HCT116 (cell line): ENCODE data around the gene AKT1. TPM values are rescaled to one million over a fixed set of nuclear protein-coding genes. Genes with fewer than 3 reads are reported as not detected.

Source experiments
- ATAC-seq: fragments of 200-7000 bp; cut with Tn5 transposase; 2 replicates; pipeline ENCODE4 v1.9.1; 2020; ENCODE audit warnings: mild to moderate bottlenecking, moderate library complexity
- BruUV-seq: library from RNA; stranded (reverse); fragments of 400-500 nt; replicated peaks from 2 replicates; lab custom pipeline; 2021; lab: Mats Ljungman, UMichigan
- CTCF ChIA-PET: fragments of 300-600 bp; sonication (Branson Sonifier 250); formaldehyde crosslinking; loops from one replicate; lab custom pipeline; 2021; ENCODE audit warnings: antibody characterized with exemption; lab: Charles Lee
- POLR2A ChIA-PET: fragments of 300-600, 350-600 bp; sonication (Branson Sonifier 250); formaldehyde crosslinking; loops from one replicate; lab custom pipeline; 2021; ENCODE audit warnings: antibody characterized with exemption; lab: Charles Lee
- RAD21 ChIA-PET, 2 experiments: fragments of 300-600 bp; sonication (Branson Sonifier 250); formaldehyde crosslinking; loops; one replicate each; lab custom pipeline; 2023; ENCODE audit warnings: low total read pairs in 2 of 2; ENCODE audit not compliant: uncharacterized antibody in 2 of 2, unreplicated experiment in 2 of 2, low non-redundant PET in 1 of 2; lab: Charles Lee
- DNase-seq: peaks from one replicate; pipeline ENCODE4 v3.0.0-alpha.2; 2010; ENCODE audit warnings: low read depth, low spot score
- H2AFZ ChIP-seq: fragments of 200-600 bp; shearing (Covaris generic), sonication (generic); 2 replicates; pipeline ENCODE4 v1.6.1; 2017; ENCODE audit warnings: low read depth, mixed run types, mixed read lengths, antibody characterized with exemption, low read length; ENCODE audit not compliant: poor library complexity, severe bottlenecking
- H3K27ac ChIP-seq: 2 replicates; pipeline ENCODE4 v1.5.1; 2012; ENCODE audit warnings: low read depth, low read length
- H3K27me3 ChIP-seq: fragments of 200-600 bp; sonication (generic); 2 replicates; pipeline ENCODE4 v1.6.1; 2016; ENCODE audit warnings: mixed run types, low read length, mixed read lengths; ENCODE audit not compliant: insufficient read depth
- H3K36me3 ChIP-seq, 2 experiments: fragments of 200-500 bp in 1 of 2; fragments of 200-600 bp in 1 of 2; sonication (Bioruptor generic) in 1 of 2; sonication (generic) in 1 of 2; 2 replicates each; pipeline versions ENCODE4 v1.5.1 to v1.6.1; 2014 to 2016; ENCODE audit warnings: low read length in 2 of 2, inconsistent platforms in 1 of 2, mixed read lengths in 1 of 2, mixed run types in 1 of 2; ENCODE audit not compliant: insufficient read depth in 2 of 2, control insufficient read depth in 1 of 2
- H3K4me1 ChIP-seq, 2 experiments: fragments of 200-600 bp in 1 of 2; sonication (generic) in 1 of 2; 2 replicates each; pipeline versions ENCODE4 v1.5.1 to v1.6.1; 2012 to 2017; ENCODE audit warnings: low read length in 2 of 2, inconsistent platforms in 1 of 2, mild to moderate bottlenecking in 1 of 2, mixed read lengths in 1 of 2, mixed run types in 1 of 2, moderate library complexity in 1 of 2; ENCODE audit not compliant: insufficient read depth in 2 of 2, control insufficient read depth in 1 of 2
- H3K4me2 ChIP-seq: fragments of 200-600 bp; sonication (generic); 2 replicates; pipeline ENCODE4 v1.6.1; 2017; ENCODE audit warnings: mixed run types, low read length, mixed read lengths
- H3K4me3 ChIP-seq, 2 experiments: fragments of 200-600 bp in 1 of 2; sonication (generic) in 1 of 2; replicated peaks in 1 of 2; 2 replicates each; pipeline ENCODE4 v1.5.1; 2011 to 2016; ENCODE audit warnings: low read length in 2 of 2, control low read depth in 1 of 2, low read depth in 1 of 2, mild to moderate bottlenecking in 1 of 2, mixed read lengths in 1 of 2, mixed run types in 1 of 2
- H3K79me2 ChIP-seq: fragments of 200-600 bp; sonication (generic); 2 replicates; pipeline ENCODE4 v1.6.1; 2017; ENCODE audit warnings: mild to moderate bottlenecking, mixed run types, low read length, moderate library complexity, mixed read lengths; ENCODE audit not compliant: insufficient read depth
- H3K9ac ChIP-seq: fragments of 200-600 bp; sonication (generic); 2 replicates; pipeline ENCODE4 v1.6.1; 2016; ENCODE audit warnings: low read length, mixed read lengths
- H3K9me2 ChIP-seq: fragments of 200-600 bp; sonication (generic), shearing (Covaris generic); 2 replicates; pipeline ENCODE4 v1.6.1; 2017; ENCODE audit warnings: mixed run types, mild to moderate bottlenecking, moderate library complexity; ENCODE audit not compliant: insufficient read depth
- H3K9me3 ChIP-seq, 2 experiments: fragments of 200-500 bp in 1 of 2; fragments of 200-600 bp in 1 of 2; sonication (Bioruptor generic) in 1 of 2; sonication (generic) in 1 of 2; 2 replicates each; pipeline ENCODE4 v1.6.1; 2014 to 2017; ENCODE audit warnings: low read length in 2 of 2, mixed read lengths in 2 of 2, inconsistent platforms in 1 of 2, low read depth in 1 of 2, mild to moderate bottlenecking in 1 of 2, mixed run types in 1 of 2, moderate library complexity in 1 of 2; ENCODE audit not compliant: control insufficient read depth in 1 of 2, insufficient read depth in 1 of 2
- H4K20me1 ChIP-seq: fragments of 200-600 bp; sonication (generic), shearing (Covaris generic); 2 replicates; pipeline ENCODE4 v1.6.1; 2017; ENCODE audit warnings: mixed run types, mild to moderate bottlenecking, moderate library complexity; ENCODE audit not compliant: insufficient read depth
- ATF3 ChIP-seq: IDR thresholded peaks from 2 replicates; pipeline ENCODE4 v1.6.1; 2012
- CBX3 ChIP-seq: IDR thresholded peaks from 2 replicates; pipeline ENCODE4 v1.6.1; 2012; ENCODE audit warnings: low read depth
- CEBPB ChIP-seq: IDR thresholded peaks from 2 replicates; pipeline ENCODE4 v1.6.1; 2012; ENCODE audit warnings: low read depth
- ELF1 ChIP-seq: IDR thresholded peaks from 2 replicates; pipeline ENCODE4 v1.6.1; 2012; ENCODE audit warnings: low read depth, borderline replicate concordance
- EZH2 ChIP-seq: fragments of 200-600 bp; sonication (generic); IDR thresholded peaks from 2 replicates; pipeline ENCODE4 v1.6.1; 2017; ENCODE audit warnings: antibody characterized with exemption, mixed run types
- MAX ChIP-seq: IDR thresholded peaks from 2 replicates; pipeline ENCODE4 v1.6.1; 2012
- POLR2A ChIP-seq: IDR thresholded peaks from 2 replicates; pipeline ENCODE4 v1.7.0; 2011; ENCODE audit warnings: borderline replicate concordance; ENCODE audit not compliant: insufficient read depth, insufficient read length; ENCODE audit errors: extremely low read depth
- POLR2AphosphoS5 ChIP-seq: IDR thresholded peaks from 2 replicates; pipeline ENCODE4 v1.6.1; 2011; ENCODE audit warnings: mild to moderate bottlenecking, low read depth, low read length, moderate library complexity
- RAD21 ChIP-seq: IDR thresholded peaks from 2 replicates; pipeline ENCODE4 v1.6.1; 2012; ENCODE audit warnings: low read depth, mild to moderate bottlenecking
- REST ChIP-seq: IDR thresholded peaks from 2 replicates; pipeline ENCODE4 v1.6.1; 2012; ENCODE audit warnings: low read depth
- SIN3A ChIP-seq: IDR thresholded peaks from 2 replicates; pipeline ENCODE4 v1.6.1; 2012; ENCODE audit warnings: low read depth
- SP1 ChIP-seq: IDR thresholded peaks from 2 replicates; pipeline ENCODE4 v1.6.1; 2012; ENCODE audit warnings: low read depth
- TCF7L2 ChIP-seq: IDR thresholded peaks from 2 replicates; pipeline ENCODE4 v1.7.0; 2011; ENCODE audit warnings: borderline replicate concordance, inconsistent platforms; ENCODE audit not compliant: insufficient read depth, insufficient read length; ENCODE audit errors: extremely low read depth
- YY1 ChIP-seq: IDR thresholded peaks from 2 replicates; pipeline ENCODE4 v1.6.1; 2011; ENCODE audit warnings: low read length, low read depth, moderate library complexity, mild to moderate bottlenecking; ENCODE audit not compliant: insufficient replicate concordance; ENCODE audit errors: extremely low read depth
- ZFX ChIP-seq: fragments of 450-650 bp; IDR thresholded peaks from 2 replicates; pipeline ENCODE4 v1.6.1; 2017
- ZNF274 ChIP-seq: fragments of 200-500 bp; sonication (Bioruptor generic); IDR thresholded peaks from 2 replicates; pipeline ENCODE4 v1.6.1; 2014; ENCODE audit warnings: mild to moderate bottlenecking, low read depth, low read length, inconsistent platforms
- intact Hi-C: fragments of 100-400 bp; cut with micrococcal nuclease; formaldehyde crosslinking; loops from 2 replicates; pipeline ENCODE4 v1.10.0; 2022
- total RNA-seq: library from RNA; stranded (reverse); gene quantifications from one replicate; pipeline ENCODE4 v1.2.1, GENCODE V29; 2021; ENCODE audit not compliant: unreplicated experiment

The AKT1 gene
- total RNA-seq, 1 experiment from 2014 or later = 152 TPM

- no peaks in the 10 kb centered on the region for H3K79me2 ChIP-seq
- no peaks in the 10 kb centered on the region for H3K36me3 ChIP-seq
- no peaks in the 10 kb centered on the region for H3K9me3 ChIP-seq
- intact Hi-C loops = no loop called here
- no peak overlapping the region for H3K4me2 ChIP-seq
- H3K9ac ChIP-seq = no peak overlapping the region
- ChIA-PET CTCF (no interaction called here), POLR2A (no interaction called here), RAD21 (no interaction called here)
- DNase-seq = no peak
- no peak overlapping the region for H2AFZ ChIP-seq
- H3K9me2 ChIP-seq = no peaks in the 10 kb centered on the region
- no peaks in the 10 kb centered on the region for H3K4me1 ChIP-seq
- TF ChIP-seq EZH2 = no peak
- no peak for TF ChIP-seq RAD21
- TF ChIP-seq MAX = no peak
- no peak for TF ChIP-seq TCF7L2
- no peak for TF ChIP-seq ZFX
- no peak for TF ChIP-seq CEBPB
- TF ChIP-seq YY1 = no peak
- H3K4me3 ChIP-seq = no peak overlapping the region
- ATAC-seq = no peak
- no peak overlapping the region for H3K27ac ChIP-seq
- no peaks in the 10 kb centered on the region; the same call in 1 of the 2 replicates for H3K27me3 ChIP-seq
- H4K20me1 ChIP-seq = no peaks in the 10 kb centered on the region
- BruUV-seq = no TSS peak
Observed at GRCh38 chr14:104843006-104843405, 47.5 kb upstream of the AKT1 start.

GRCh38 chr14:104841730-104842129 lies 46.2 kb upstream of the AKT1 start:
- H3K27me3 ChIP-seq = no peaks in the 10 kb centered on the region; the same call in 1 of the 2 replicates
- BruUV-seq = no TSS peak
- POLR2A ChIA-PET = no interaction called here
- no peak overlapping the region for H2AFZ ChIP-seq
- DNase-seq (no peak), ATAC-seq (no peak)
- no peaks in the 10 kb centered on the region for H3K4me1 ChIP-seq
- H3K4me2 ChIP-seq = no peak overlapping the region
- H3K9me2 ChIP-seq = no peaks in the 10 kb centered on the region
- H3K4me3 ChIP-seq = no peak overlapping the region
- no peaks in the 10 kb centered on the region for H4K20me1 ChIP-seq
- H3K36me3 ChIP-seq = no peaks in the 10 kb centered on the region
- CTCF ChIA-PET = no interaction called here
- H3K9me3 ChIP-seq = no peaks in the 10 kb centered on the region
- RAD21 ChIA-PET = no interaction called here
- no peak overlapping the region for H3K9ac ChIP-seq
- intact Hi-C loops = no loop called here
- H3K27ac ChIP-seq = no peak overlapping the region
- no peaks in the 10 kb centered on the region for H3K79me2 ChIP-seq
- TF ChIP-seq TCF7L2 (no peak), ZNF274 (no peak), ATF3 (no peak), CBX3 (no peak), POLR2AphosphoS5 (no peak), MAX (no peak), REST (no peak), SP1 (no peak), ELF1 (no peak), CEBPB (no peak), SIN3A (no peak), EZH2 (no peak), POLR2A (no peak)
